H1 (cell line): Measurements from ENCODE around the gene PALM.

ENCODE experiments used
- CHD1 ChIP-seq: IDR thresholded peaks from 2 replicates; pipeline ENCODE4 v1.6.1; 2012; ENCODE audit warnings: low read depth, low read length, improper control_type of control experiment
- CHD2 ChIP-seq: IDR thresholded peaks from 2 replicates; pipeline ENCODE4 v1.6.1; 2012; ENCODE audit warnings: low read length, improper control_type of control experiment
- EP300 ChIP-seq, 2 experiments: IDR thresholded peaks; 1 replicate in 1 of 2; 2 replicates in 1 of 2; pipeline ENCODE4 v1.6.1; 2011 to 2012; ENCODE audit warnings: low read depth in 2 of 2, low read length in 2 of 2, mild to moderate bottlenecking in 2 of 2, borderline replicate concordance in 1 of 2, inconsistent platforms in 1 of 2, moderate library complexity in 1 of 2
- JUN ChIP-seq: IDR thresholded peaks from 2 replicates; pipeline ENCODE4 v1.6.1; 2011; ENCODE audit warnings: low read depth, mild to moderate bottlenecking, improper control_type of control experiment, low read length
- MAFK ChIP-seq: IDR thresholded peaks from 2 replicates; pipeline ENCODE4 v1.6.1; 2012; ENCODE audit warnings: low read depth, mild to moderate bottlenecking, improper control_type of control experiment, low read length
- POLR2AphosphoS5 ChIP-seq: IDR thresholded peaks from 2 replicates; pipeline ENCODE4 v1.6.1; 2011; ENCODE audit warnings: low read depth, low read length
- SP1 ChIP-seq: IDR thresholded peaks from 2 replicates; pipeline ENCODE4 v1.6.1; 2011; ENCODE audit warnings: low read depth, low read length
- SP2 ChIP-seq: IDR thresholded peaks from 2 replicates; pipeline ENCODE4 v1.6.1; 2012; ENCODE audit warnings: mild to moderate bottlenecking, low read length, inconsistent platforms
- SUZ12 ChIP-seq: fragments of 200-600 bp; sonication (generic); IDR thresholded peaks from 2 replicates; pipeline ENCODE4 v1.6.1; 2012; ENCODE audit warnings: mild to moderate bottlenecking, inconsistent platforms, low read length, moderate library complexity, mixed read lengths
- TEAD4 ChIP-seq: IDR thresholded peaks from 2 replicates; pipeline ENCODE4 v1.6.1; 2012; ENCODE audit warnings: low read depth, low read length, inconsistent platforms, mixed read lengths
- TF ChIP-seq, protein P1 (sequence below), 3 experiments: IDR thresholded peaks; 1 replicate in 2 of 3; 2 replicates in 1 of 3; pipeline versions ENCODE4 v1.5.1 to v1.6.1; 2011; ENCODE audit warnings: low read length in 3 of 3, mild to moderate bottlenecking in 3 of 3, inconsistent platforms in 2 of 3, low read depth in 1 of 3, moderate library complexity in 1 of 3; ENCODE audit not compliant: insufficient read depth in 1 of 3; ENCODE audit errors: control extremely low read depth in 1 of 3
- TF ChIP-seq, protein P2 (sequence below): IDR thresholded peaks from 2 replicates; pipeline ENCODE4 v1.6.1; 2011; ENCODE audit warnings: low read length, improper control_type of control experiment
- TF ChIP-seq, protein P3 (sequence below): IDR thresholded peaks from 2 replicates; pipeline ENCODE4 v1.6.1; 2012; ENCODE audit warnings: inconsistent platforms

DNA sequence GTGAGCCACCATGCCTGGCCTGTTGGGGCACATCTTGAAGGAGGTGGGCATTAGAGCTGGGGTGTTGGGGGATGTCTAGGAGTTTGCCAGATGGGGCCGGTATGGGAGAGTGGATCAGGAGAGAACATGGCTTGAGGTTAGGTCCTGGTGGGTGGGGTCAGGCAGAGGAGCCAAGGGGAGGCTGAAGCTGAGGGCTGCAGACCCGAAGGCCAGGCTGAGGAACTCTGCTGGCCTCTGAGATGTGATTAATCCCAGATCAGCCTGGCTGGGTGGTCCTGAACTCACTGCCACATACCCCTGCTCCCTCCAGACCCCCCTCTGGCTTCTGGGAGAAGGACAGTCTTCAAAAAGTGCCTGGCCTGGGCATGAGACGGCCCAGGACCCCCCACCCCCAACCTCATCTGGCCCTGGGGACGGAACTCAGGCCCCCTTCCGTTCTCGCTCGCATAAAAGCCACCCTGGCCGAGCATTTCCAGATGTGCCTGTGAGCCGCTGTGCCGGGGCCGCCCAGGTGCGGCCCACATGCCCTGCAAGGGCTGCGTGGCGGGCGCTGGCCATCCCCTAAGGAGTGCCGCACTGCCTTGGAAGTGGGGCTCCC is 29.8 kb upstream of the PALM start:
- TF ChIP-seq JUN (no peak), SUZ12 (no peak), EP300 (IDR thresholded peaks at IDR 0.05; ENCODE audit: borderline replicate concordance in 1 of 2, low read depth in 2 of 2, low read length in 2 of 2) (no peak), CHD2 (no peak), CHD1 (no peak), MAFK (no peak), SP2 (no peak), TEAD4 (no peak), POLR2AphosphoS5 (no peak), SP1 (no peak)
- TF ChIP-seq, protein P1, sequence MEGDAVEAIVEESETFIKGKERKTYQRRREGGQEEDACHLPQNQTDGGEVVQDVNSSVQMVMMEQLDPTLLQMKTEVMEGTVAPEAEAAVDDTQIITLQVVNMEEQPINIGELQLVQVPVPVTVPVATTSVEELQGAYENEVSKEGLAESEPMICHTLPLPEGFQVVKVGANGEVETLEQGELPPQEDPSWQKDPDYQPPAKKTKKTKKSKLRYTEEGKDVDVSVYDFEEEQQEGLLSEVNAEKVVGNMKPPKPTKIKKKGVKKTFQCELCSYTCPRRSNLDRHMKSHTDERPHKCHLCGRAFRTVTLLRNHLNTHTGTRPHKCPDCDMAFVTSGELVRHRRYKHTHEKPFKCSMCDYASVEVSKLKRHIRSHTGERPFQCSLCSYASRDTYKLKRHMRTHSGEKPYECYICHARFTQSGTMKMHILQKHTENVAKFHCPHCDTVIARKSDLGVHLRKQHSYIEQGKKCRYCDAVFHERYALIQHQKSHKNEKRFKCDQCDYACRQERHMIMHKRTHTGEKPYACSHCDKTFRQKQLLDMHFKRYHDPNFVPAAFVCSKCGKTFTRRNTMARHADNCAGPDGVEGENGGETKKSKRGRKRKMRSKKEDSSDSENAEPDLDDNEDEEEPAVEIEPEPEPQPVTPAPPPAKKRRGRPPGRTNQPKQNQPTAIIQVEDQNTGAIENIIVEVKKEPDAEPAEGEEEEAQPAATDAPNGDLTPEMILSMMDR (IDR thresholded peaks at IDR 0.05; ENCODE audit: control extremely low read depth in 1 of 3, insufficient read depth in 1 of 3, low read depth in 1 of 3, low read length in 3 of 3): no peak
- TF ChIP-seq, protein P2, sequence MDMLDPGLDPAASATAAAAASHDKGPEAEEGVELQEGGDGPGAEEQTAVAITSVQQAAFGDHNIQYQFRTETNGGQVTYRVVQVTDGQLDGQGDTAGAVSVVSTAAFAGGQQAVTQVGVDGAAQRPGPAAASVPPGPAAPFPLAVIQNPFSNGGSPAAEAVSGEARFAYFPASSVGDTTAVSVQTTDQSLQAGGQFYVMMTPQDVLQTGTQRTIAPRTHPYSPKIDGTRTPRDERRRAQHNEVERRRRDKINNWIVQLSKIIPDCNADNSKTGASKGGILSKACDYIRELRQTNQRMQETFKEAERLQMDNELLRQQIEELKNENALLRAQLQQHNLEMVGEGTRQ: no peak
- TF ChIP-seq, protein P3, sequence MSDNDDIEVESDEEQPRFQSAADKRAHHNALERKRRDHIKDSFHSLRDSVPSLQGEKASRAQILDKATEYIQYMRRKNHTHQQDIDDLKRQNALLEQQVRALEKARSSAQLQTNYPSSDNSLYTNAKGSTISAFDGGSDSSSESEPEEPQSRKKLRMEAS: no peak
